HepG2 (cell line): ENCODE results near the gene PMEL. TPM values are rescaled to one million over a fixed set of nuclear protein-coding genes. Genes with fewer than 3 reads are reported as not detected.

Experiments used
- CHD2 ChIP-seq: IDR thresholded peaks from 2 replicates; pipeline ENCODE4 v1.6.1; 2011; ENCODE audit warnings: low read depth, low read length, improper control_type of control experiment
- DMAP1 ChIP-seq: IDR thresholded peaks from 2 replicates; pipeline ENCODE4 v1.6.1; 2016
- FOXK1 ChIP-seq: sonication (generic); formaldehyde crosslinking; IDR thresholded peaks from 2 replicates; pipeline ENCODE4 v1.4.0; 2020; ENCODE audit warnings: low read depth, missing genetic modification reagents, borderline replicate concordance
- HNRNPL ChIP-seq: fragments of 200-400 bp; formaldehyde crosslinking; IDR thresholded peaks from 2 replicates; pipeline ENCODE4 v1.6.1; 2017; ENCODE audit warnings: mild to moderate bottlenecking, low read depth, low read length
- KAT7 ChIP-seq: IDR thresholded peaks from 2 replicates; pipeline ENCODE4 v1.6.1; 2018; ENCODE audit warnings: borderline replicate concordance, missing compliant biosample characterization
- KIAA2018 ChIP-seq: sonication (generic); formaldehyde crosslinking; IDR thresholded peaks from 2 replicates; pipeline ENCODE4 v1.5.0; 2020; ENCODE audit warnings: mild to moderate bottlenecking, missing genetic modification reagents, borderline replicate concordance
- KLF13 ChIP-seq: sonication (generic); formaldehyde crosslinking; IDR thresholded peaks from 2 replicates; pipeline ENCODE4 v1.4.0; 2020; ENCODE audit warnings: mild to moderate bottlenecking, missing genetic modification reagents
- MZF1 ChIP-seq: sonication (generic); formaldehyde crosslinking; IDR thresholded peaks from 2 replicates; pipeline ENCODE4 v1.8.1; 2023; ENCODE audit warnings: mild to moderate bottlenecking, missing genetic modification reagents, borderline replicate concordance
- PTBP1 ChIP-seq: fragments of 200-400 bp; formaldehyde crosslinking; IDR thresholded peaks from 2 replicates; pipeline ENCODE4 v1.6.1; 2018; ENCODE audit warnings: low read length, low read depth; ENCODE audit not compliant: poor library complexity, severe bottlenecking
- RBM22 ChIP-seq: fragments of 200-400 bp; formaldehyde crosslinking; optimal IDR thresholded peaks from 2 replicates; pipeline ENCODE3; 2017; ENCODE audit warnings: mild to moderate bottlenecking, low read length, moderate library complexity
- REXO4 ChIP-seq: sonication (generic); formaldehyde crosslinking; IDR thresholded peaks from 2 replicates; pipeline ENCODE4 v1.8.0; 2022; ENCODE audit warnings: missing genetic modification reagents, mild to moderate bottlenecking, borderline replicate concordance
- SOX5 ChIP-seq: IDR thresholded peaks from 2 replicates; pipeline ENCODE4 v1.6.1; 2016; ENCODE audit warnings: borderline replicate concordance
- SYNCRIP ChIP-seq: fragments of 200-400 bp; formaldehyde crosslinking; IDR thresholded peaks from 2 replicates; pipeline ENCODE4 v1.6.1; 2018; ENCODE audit warnings: mild to moderate bottlenecking, low read depth, low read length; ENCODE audit not compliant: insufficient read depth
- TBX3 ChIP-seq: fragments of 450-650 bp; IDR thresholded peaks from 2 replicates; pipeline ENCODE4 v1.6.1; 2017; ENCODE audit warnings: antibody characterized with exemption, mild to moderate bottlenecking, inconsistent platforms, borderline replicate concordance
- U2AF2 ChIP-seq: fragments of 200-400 bp; formaldehyde crosslinking; IDR thresholded peaks from 2 replicates; pipeline ENCODE4 v1.6.1; 2017; ENCODE audit warnings: low read depth, mild to moderate bottlenecking, low read length
- ZFP37 ChIP-seq: sonication (generic); formaldehyde crosslinking; IDR thresholded peaks from 2 replicates; pipeline ENCODE4 v1.4.0; 2020; ENCODE audit warnings: missing genetic modification reagents, borderline replicate concordance
- ZNF276 ChIP-seq: sonication (generic); formaldehyde crosslinking; IDR thresholded peaks from 2 replicates; pipeline ENCODE4 v1.4.0; 2020; ENCODE audit warnings: mild to moderate bottlenecking, low read depth, missing genetic modification reagents
- ZNF414 ChIP-seq: sonication (generic); formaldehyde crosslinking; IDR thresholded peaks from 2 replicates; pipeline ENCODE4 v1.5.0; 2020; ENCODE audit warnings: missing genetic modification reagents
- ZNF543 ChIP-seq: sonication (generic); formaldehyde crosslinking; IDR thresholded peaks from 2 replicates; pipeline ENCODE4 v1.4.0; 2020; ENCODE audit warnings: mild to moderate bottlenecking, missing genetic modification reagents
- ZNF546 ChIP-seq: sonication (generic); formaldehyde crosslinking; conservative IDR thresholded peaks from 2 replicates; pipeline ENCODE4 v1.8.1; 2023; ENCODE audit warnings: mild to moderate bottlenecking, missing genetic modification reagents
- ZNF746 ChIP-seq: sonication (generic); formaldehyde crosslinking; IDR thresholded peaks from 2 replicates; pipeline ENCODE4 v1.8.0; 2022; ENCODE audit warnings: mild to moderate bottlenecking, missing genetic modification reagents
- ZNF850 ChIP-seq: sonication (generic); formaldehyde crosslinking; conservative IDR thresholded peaks from 2 replicates; pipeline ENCODE4 v1.9.0; 2021; ENCODE audit warnings: mild to moderate bottlenecking, missing genetic modification reagents
- polyA plus RNA-seq, 8 experiments: library from polyadenylated mRNA; depleted of rRNA in 3 of 8; stranded (reverse) in 7 of 8; unstranded in 1 of 8; fragments of >200 nt; fragmentation: Illumina TruSeq in 4 of 8; extraction: Trizol in 4 of 8; gene quantifications; 2 replicates each; pipeline versions ENCODE4 v1.2.1 to v1.2.3, GENCODE V29; 2011 to 2016; ENCODE audit warnings: low read depth in 4 of 8, missing spikeins in 1 of 8, mixed read lengths in 1 of 8; ENCODE audit not compliant: insufficient read depth in 1 of 8
- total RNA-seq, 5 experiments: library from RNA; depleted of rRNA; stranded (reverse); fragments of >200 nt; fragmentation: Illumina TruSeq; extraction: Trizol; gene quantifications; 2 replicates each; pipeline ENCODE4 v1.2.3, GENCODE V29; 2016; ENCODE audit warnings: low read depth in 1 of 5

PMEL gene
- total and polyA plus RNA-seq, 2 of the 13 experiments (the other 11 are each of a cell fraction or from before 2014, with no cell fraction given), result 0.49 to 3.3 TPM

DNA sequence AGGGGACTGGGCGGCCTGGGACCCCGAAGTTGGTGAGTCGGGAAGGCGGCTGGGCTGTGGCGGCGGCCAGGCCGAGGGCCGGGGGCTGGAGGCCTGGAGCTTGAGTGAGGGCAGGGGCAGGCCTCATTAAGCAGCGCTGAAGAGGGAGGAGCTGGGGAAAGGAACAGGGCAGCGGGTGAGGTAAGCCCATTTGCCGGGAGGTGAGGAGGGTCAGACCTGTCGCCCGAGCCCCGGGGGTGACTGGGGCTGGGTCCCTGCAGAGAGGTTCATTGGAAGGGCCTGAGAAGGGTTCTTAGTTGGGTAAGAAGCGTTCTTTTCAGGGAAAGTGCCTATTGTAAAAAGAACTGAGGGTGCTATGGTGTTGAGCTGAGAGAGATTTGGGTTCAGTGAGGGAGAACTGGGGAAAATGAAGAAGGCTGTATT lies 8.5 kb upstream of the PMEL start (continued):
- TF ChIP-seq ZNF276 (CRISPR knock-in tag) (no peak), DMAP1 (CRISPR knock-in tag) (0 out of 2 replicates have a peak, but pooled peaks have one; percentile 1), MZF1 (CRISPR knock-in tag) (no peak), ZNF746 (CRISPR knock-in tag) (no peak), ZNF543 (CRISPR knock-in tag) (no peak), CHD2 (no peak), ZNF850 (CRISPR knock-in tag) (no peak), PTBP1 (no peak), U2AF2 (no peak), ZFP37 (CRISPR knock-in tag) (0 out of 2 replicates have a peak, but pooled peaks have one; percentile 5), ZNF546 (peak; percentile 39; the same call in 1 of the 2 replicates), HNRNPL (no peak), ZNF414 (no peak), SOX5 (no peak), KAT7 (peak; percentile 90; the same call in 1 of the 2 replicates), FOXK1 (CRISPR knock-in tag) (no peak), SYNCRIP (no peak), REXO4 (CRISPR knock-in tag) (no peak), TBX3 (no peak), KIAA2018 (CRISPR knock-in tag) (no peak), KLF13 (no peak), RBM22 (no peak)
